Peyer's patch (tissue), 4 donors: ENCODE measurements around the gene CHST15.

Experiments
- POLR2A ChIP-seq, 2 donors: fragments of 450-650 bp; IDR thresholded peaks; one replicate each; pipeline ENCODE4 v1.5.1; 2017; ENCODE audit warnings: antibody characterized with exemption in 2 of 2, mild to moderate bottlenecking in 2 of 2, moderate library complexity in 2 of 2
- TF ChIP-seq, protein P1 (sequence below), 6 experiments: fragments of 450-650 bp in 4 of 6; fragments of 200-600 bp in 2 of 6; sonication (generic) in 1 of 6; IDR thresholded peaks; one replicate each; pipeline ENCODE4 v1.5.1; 2017 to 2019; ENCODE audit warnings: antibody characterized with exemption in 6 of 6, mild to moderate bottlenecking in 3 of 6, moderate library complexity in 1 of 6

DNA sequence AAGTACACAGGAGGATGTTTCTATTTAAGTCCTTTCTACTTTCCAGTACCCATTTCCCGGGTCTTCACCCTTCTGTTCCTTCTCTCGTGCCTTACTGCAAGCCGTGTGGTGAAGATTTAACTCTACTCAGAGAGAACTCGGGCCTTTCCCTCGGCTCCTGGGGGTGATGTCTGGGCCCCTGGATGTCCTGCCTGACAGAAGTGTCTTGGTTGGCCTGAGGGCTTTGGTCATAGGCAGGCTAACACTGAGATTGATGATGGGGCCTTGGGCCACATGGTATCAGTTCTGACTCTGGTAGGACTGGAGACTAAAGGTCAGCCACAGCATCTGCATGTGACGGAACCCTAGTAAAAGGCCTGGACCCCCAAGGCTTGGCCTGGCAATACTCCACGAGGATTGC, 80.4 kb downstream of the CHST15 start:
- TF ChIP-seq, protein P1, sequence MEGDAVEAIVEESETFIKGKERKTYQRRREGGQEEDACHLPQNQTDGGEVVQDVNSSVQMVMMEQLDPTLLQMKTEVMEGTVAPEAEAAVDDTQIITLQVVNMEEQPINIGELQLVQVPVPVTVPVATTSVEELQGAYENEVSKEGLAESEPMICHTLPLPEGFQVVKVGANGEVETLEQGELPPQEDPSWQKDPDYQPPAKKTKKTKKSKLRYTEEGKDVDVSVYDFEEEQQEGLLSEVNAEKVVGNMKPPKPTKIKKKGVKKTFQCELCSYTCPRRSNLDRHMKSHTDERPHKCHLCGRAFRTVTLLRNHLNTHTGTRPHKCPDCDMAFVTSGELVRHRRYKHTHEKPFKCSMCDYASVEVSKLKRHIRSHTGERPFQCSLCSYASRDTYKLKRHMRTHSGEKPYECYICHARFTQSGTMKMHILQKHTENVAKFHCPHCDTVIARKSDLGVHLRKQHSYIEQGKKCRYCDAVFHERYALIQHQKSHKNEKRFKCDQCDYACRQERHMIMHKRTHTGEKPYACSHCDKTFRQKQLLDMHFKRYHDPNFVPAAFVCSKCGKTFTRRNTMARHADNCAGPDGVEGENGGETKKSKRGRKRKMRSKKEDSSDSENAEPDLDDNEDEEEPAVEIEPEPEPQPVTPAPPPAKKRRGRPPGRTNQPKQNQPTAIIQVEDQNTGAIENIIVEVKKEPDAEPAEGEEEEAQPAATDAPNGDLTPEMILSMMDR (IDR thresholded peaks at IDR 0.05) = no peak
- no peak for TF ChIP-seq POLR2A (IDR thresholded peaks at IDR 0.05)
